GM10847 (cell line): ENCODE measurements around the gene ALKBH3.

Experiments
- POLR2A ChIP-seq: IDR thresholded peaks from 2 replicates; pipeline ENCODE4 v1.6.1; 2011; ENCODE audit not compliant: insufficient read length; ENCODE audit errors: extremely low read depth

ALKBH3 gene

DNA sequence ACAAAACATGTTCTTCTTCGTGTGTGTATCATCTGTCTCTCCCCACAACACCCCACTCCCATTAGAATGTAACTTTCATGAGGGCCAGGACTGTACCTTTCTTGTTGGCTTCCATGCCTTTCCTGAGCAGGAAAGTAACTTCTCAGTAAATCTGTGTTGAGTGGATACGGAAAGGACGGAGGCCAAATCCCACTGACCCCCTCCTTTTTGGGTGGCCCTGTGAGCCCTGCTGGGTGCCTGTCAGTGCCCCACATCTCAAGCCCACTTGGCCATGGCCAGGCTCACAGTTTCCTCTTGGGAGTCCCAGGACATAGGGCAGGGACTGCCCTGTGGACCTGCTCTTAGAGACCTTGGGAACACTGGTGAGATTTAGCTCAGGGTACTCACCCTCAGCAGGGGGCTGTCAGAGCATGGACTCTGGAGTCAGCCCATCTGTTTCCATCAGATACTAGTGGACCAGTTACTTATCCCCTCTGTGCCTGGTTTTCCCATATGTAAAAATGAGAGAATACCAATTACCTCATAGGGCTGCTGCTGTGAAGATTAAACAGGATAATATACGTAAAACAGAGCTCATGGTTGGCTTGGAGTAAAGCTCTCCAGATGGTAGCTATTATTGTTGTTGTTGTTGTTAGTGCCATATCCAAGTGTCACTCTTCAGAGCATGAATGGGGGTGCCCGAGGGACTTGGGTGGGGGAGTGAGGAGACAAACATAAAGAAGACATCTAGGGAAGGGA lies 60.8 kb downstream of the ALKBH3 start:
- TF ChIP-seq POLR2A: no peak

- TF ChIP-seq POLR2A: no peak
These were observed 62.2 kb downstream of the ALKBH3 start for GRCh38 chr11:43942662-43943371.

GRCh38 chr11:43943372-43943930 lies 62.8 kb downstream of the ALKBH3 start:
- TF ChIP-seq POLR2A: no peak

DNA sequence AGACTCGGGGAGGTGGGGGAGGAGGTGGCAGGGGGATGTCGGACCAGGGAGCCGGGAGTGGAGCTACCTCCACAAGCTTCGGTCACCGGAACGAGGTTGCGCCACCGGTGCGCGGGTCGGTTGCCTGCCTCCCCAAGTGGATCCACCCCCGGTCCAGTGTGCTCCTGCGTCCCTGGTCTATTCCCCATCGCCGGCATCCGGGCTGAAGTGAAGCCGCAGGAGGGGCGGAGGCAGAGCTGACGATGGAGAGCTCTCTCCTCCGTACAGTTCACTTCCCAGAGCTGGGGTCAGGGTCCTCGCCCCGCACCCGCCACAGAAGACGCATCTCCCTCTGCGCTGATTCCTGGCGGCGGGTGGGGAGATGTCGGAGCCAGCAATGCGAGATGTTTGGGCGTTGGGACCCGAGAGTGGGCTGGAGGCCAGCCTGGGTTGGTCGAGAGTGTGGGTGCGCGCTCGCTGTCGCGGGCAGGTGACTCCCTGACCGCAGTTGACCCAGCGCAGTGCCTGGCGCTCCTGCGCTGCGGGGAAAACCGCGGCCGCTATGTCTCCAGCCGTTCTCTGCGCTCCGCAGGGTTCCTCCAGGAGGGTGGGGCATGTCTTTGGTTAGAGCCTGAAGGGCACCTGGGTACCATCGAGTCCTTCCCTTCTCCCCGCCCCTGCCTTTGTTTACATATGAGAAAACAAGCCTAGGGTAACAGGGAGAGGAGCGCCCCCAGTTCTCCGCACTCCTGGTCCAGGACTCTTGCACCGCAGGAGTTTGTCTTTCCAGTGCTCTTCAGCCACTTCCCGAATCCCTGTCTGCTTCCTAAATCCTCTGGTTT lies 63.5 kb downstream of the ALKBH3 start:
- no peak for TF ChIP-seq POLR2A

DNA sequence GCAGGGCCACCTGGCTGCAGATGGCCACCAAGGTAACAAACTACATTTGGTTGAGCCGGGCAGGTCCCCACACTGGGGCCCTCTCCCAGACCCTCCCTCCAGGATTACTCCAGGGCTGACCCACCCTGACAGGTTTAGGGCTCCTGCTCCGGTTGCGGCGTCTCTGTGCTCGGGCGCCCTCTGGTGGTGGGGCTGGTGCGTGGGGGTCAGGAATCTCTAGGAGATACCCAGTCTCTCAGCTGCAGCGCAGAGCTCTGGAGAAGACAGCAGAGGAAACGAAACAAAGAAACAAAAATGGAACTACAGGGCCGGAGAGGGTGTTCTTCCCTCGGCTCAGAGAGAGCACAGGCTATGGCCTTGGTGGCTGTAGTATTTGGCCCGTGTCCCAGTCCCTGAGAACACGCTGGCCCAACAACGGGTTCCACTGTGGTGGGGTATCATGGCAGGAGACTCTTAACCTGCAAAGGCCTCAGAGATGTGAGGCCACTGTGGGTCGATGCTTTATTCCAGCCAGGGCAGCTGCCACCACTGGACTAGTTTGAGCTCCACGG lies 64.2 kb downstream of the ALKBH3 start:
- TF ChIP-seq POLR2A: no peak

- TF ChIP-seq POLR2A: no peak
These were observed 66.4 kb downstream of the ALKBH3 start for GRCh38 chr11:43947003-43947500.

DNA sequence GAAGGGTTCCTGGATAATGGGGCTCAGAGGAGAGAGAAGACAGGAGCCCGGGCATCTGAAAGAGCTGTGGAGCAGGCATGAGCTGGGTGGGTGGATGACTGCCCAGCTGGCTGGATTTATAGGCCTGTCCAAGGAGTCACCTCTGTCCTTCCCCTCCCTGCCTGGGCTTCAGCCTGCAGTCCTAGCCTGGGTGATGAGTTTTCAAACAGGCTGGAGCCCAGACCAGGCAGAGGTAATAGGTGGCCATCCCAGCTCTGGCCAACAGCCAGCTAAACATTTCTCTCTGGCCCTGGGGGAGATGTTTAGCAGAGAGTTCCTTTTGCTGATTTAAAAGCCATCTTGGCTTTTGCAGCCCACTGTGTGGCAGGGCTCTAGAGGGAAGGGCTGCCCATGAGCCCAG lies 67.2 kb downstream of the ALKBH3 start:
- TF ChIP-seq POLR2A: no peak

DNA sequence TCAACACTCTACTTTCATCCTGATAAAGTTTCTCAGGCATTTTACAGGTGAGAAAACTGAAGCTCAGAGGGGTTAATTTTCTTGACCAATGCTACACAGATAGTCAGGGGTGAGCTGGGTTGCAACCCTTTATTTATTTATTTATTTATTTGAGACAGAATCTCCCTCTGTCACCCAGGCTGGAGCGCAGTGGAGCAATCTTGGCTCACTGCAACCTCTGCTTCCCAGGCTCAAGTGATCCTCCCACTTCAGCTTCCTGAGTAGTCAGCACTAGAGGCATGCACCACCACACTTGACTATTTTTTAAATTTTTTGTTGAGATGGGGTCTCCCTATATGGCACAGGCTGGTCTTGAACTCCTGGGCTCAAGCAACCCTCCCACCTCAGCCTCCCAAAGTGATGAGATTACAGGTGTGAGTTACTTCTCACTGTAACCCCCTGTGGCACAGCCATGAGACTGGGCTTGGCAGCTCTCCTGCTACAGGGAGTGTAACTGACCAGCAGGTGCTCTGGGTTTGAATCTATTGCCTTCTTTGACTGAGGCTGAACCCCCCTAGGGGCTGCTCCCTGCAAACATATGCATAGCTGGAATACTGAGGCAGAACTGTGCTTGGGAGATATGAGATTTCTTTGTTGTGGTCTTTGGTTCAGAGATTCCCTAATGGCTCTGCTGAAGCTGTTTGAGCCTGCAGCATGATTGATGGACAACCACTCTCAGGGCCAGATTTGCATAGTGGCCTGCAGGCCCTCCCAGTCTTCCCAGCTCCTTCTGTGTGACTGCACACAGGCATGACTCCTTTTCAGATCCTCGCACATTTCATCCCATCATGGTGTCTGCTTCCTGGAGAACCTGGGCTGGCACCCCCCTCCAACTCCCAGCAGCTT lies 68.0 kb downstream of the ALKBH3 start:
- TF ChIP-seq POLR2A: no peak

- TF ChIP-seq POLR2A: no peak
These were observed 69.8 kb downstream of the ALKBH3 start for GRCh38 chr11:43950311-43950855.

GRCh38 chr11:43951231-43951630 lies 70.6 kb downstream of the ALKBH3 start:
- TF ChIP-seq POLR2A: no peak

- TF ChIP-seq POLR2A: no peak
These were observed 71.4 kb downstream of the ALKBH3 start for GRCh38 chr11:43952020-43952400.

GRCh38 chr11:43952401-43953342 lies 72.0 kb downstream of the ALKBH3 start:
- TF ChIP-seq POLR2A: no peak

- TF ChIP-seq POLR2A: no peak
These were observed 72.9 kb downstream of the ALKBH3 start for GRCh38 chr11:43953521-43953920.

DNA sequence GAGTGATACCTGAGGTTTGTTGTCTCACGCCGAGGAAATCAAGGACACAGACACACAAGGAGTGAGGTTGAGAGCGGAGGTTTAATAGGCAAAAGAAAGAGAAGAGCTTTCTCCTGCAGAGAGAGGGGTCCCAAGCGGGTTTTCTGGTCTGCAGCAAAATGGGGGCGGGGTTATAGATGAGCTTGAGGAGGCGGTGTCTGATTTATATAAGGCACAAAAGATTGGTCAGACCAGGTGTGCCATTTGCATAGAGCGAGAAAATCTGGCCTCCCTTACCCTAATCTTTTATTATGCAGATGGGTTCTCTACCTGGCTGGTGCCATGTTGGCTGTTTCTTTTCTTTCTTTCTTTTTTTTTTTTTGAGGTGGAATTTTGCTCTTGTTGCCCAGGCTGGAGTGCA lies 73.6 kb downstream of the ALKBH3 start:
- TF ChIP-seq POLR2A: no peak
